Measurements from ENCODE around the gene RARRES2.

DNA sequence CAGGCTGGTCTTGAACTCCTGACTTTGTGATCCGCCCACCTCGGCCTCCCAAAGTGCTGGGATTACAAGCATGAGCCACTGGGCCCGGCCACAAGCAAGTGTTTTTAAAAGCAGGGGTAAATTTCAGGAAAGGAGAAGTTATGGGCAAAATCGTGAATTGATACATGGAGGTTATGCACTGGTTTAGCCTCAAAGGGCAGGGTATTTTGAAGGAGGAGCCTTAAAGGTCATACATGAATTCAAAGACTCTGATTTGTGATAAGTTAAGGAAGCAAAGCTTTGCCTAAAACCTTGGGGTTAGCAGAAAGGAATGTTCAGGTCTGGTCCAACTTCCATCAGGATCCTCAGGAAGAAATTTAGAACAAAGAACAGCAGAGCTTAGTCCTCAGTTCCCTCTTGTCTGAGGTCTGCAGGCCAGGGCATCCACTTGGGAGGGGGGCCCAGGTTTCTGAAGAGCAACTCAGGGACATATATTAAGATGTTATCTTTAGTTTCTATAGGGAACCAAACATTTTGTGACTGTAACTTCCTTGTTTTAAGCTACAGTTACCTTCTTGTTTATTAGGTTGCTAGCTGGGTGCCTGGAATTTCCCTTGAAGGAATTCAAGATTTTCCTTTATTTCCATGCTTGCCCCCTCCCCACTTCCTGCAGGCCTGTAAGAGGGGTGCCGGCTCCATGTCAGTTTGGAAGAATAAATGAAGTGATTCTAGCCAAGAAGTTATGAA is 24.4 kb upstream of the RARRES2 start:
- TF ChIP-seq POLR2A (IDR thresholded peaks at IDR 0.05): no peak
- TF ChIP-seq, protein P1, sequence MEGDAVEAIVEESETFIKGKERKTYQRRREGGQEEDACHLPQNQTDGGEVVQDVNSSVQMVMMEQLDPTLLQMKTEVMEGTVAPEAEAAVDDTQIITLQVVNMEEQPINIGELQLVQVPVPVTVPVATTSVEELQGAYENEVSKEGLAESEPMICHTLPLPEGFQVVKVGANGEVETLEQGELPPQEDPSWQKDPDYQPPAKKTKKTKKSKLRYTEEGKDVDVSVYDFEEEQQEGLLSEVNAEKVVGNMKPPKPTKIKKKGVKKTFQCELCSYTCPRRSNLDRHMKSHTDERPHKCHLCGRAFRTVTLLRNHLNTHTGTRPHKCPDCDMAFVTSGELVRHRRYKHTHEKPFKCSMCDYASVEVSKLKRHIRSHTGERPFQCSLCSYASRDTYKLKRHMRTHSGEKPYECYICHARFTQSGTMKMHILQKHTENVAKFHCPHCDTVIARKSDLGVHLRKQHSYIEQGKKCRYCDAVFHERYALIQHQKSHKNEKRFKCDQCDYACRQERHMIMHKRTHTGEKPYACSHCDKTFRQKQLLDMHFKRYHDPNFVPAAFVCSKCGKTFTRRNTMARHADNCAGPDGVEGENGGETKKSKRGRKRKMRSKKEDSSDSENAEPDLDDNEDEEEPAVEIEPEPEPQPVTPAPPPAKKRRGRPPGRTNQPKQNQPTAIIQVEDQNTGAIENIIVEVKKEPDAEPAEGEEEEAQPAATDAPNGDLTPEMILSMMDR (IDR thresholded peaks at IDR 0.05): no peak
